A673 (cell line): ENCODE measurements around the gene DOCK6. TPM values are rescaled to one million over a fixed set of nuclear protein-coding genes. Genes with fewer than 3 reads are reported as not detected.

Experiments used
- BruUV-seq: library from RNA; stranded (reverse); fragments of 400-500 nt; replicated peaks from 2 replicates; lab custom pipeline; 2021; lab: Mats Ljungman, UMichigan
- CTCF ChIA-PET: fragments of 300-600 bp; sonication (Branson Sonifier 250); formaldehyde crosslinking; loops from one replicate; lab custom pipeline; 2022; ENCODE audit warnings: antibody characterized with exemption; lab: Charles Lee
- POLR2A ChIA-PET: fragments of 300-600 bp; sonication (Branson Sonifier 250); formaldehyde crosslinking; loops from one replicate; lab custom pipeline; 2022; ENCODE audit warnings: antibody characterized with exemption; ENCODE audit not compliant: low non-redundant PET; lab: Charles Lee
- DNase-seq: peaks from one replicate; pipeline ENCODE4 v3.0.0-alpha.2; 2015; ENCODE audit warnings: low spot score
- H3K27ac ChIP-seq: fragments of 200-600 bp; sonication (generic); 2 replicates; pipeline ENCODE4 v1.5.1; 2016; ENCODE audit warnings: mixed run types, low read depth, mild to moderate bottlenecking, mixed read lengths, antibody characterized with exemption, low read length; ENCODE audit not compliant: poor library complexity, severe bottlenecking
- H3K27me3 ChIP-seq: fragments of 200-600 bp; sonication (generic); replicated peaks from 2 replicates; pipeline ENCODE4 v1.6.1; 2017; ENCODE audit warnings: mixed run types, low read depth, mild to moderate bottlenecking, mixed read lengths, antibody characterized with exemption, low read length; ENCODE audit not compliant: insufficient read depth, poor library complexity
- H3K36me3 ChIP-seq: fragments of 200-600 bp; sonication (generic); 2 replicates; pipeline ENCODE4 v1.6.1; 2016; ENCODE audit warnings: mixed run types, mild to moderate bottlenecking, mixed read lengths, antibody characterized with exemption, low read length; ENCODE audit not compliant: insufficient read depth, poor library complexity, severe bottlenecking
- H3K4me1 ChIP-seq: fragments of 200-600 bp; sonication (generic); 2 replicates; pipeline ENCODE4 v1.6.1; 2017; ENCODE audit warnings: mixed run types, mild to moderate bottlenecking, mixed read lengths, antibody characterized with exemption, low read length; ENCODE audit not compliant: insufficient read depth, poor library complexity, severe bottlenecking
- H3K4me3 ChIP-seq: fragments of 200-600 bp; sonication (generic); 2 replicates; pipeline ENCODE4 v1.5.1; 2016; ENCODE audit warnings: low read depth, mixed run types, mild to moderate bottlenecking, mixed read lengths, low read length; ENCODE audit not compliant: poor library complexity, severe bottlenecking
- H3K9me3 ChIP-seq: fragments of 200-600 bp; sonication (generic); 2 replicates; pipeline ENCODE4 v1.6.1; 2016; ENCODE audit warnings: mixed run types, low read depth, mild to moderate bottlenecking, mixed read lengths, antibody characterized with exemption, low read length; ENCODE audit not compliant: poor library complexity, severe bottlenecking
- EZH2 ChIP-seq: fragments of 200-600 bp; sonication (generic); IDR thresholded peaks from 2 replicates; pipeline ENCODE4 v1.6.1; 2017; ENCODE audit warnings: borderline replicate concordance, low read depth, mild to moderate bottlenecking, mixed read lengths, antibody characterized with exemption, low read length; ENCODE audit not compliant: poor library complexity, severe bottlenecking
- intact Hi-C: fragments of 100-400 bp; cut with micrococcal nuclease; formaldehyde crosslinking; loops from one replicate; pipeline ENCODE4 v1.10.0; 2022; ENCODE audit not compliant: unreplicated experiment
- total RNA-seq: library from RNA; stranded (reverse); gene quantifications from 2 replicates; pipeline ENCODE4 v1.2.3, GENCODE V29; 2021
- TF ChIP-seq, protein P1 (sequence below): fragments of 300-800, 200-600 bp; sonication (generic); conservative IDR thresholded peaks from 2 replicates; pipeline ENCODE4 v1.5.1; 2017; ENCODE audit warnings: low read depth, mild to moderate bottlenecking, antibody characterized with exemption, low read length, moderate library complexity, mixed read lengths

Gene DOCK6
- total RNA-seq, 1 experiment from 2014 or later, result 15.6 TPM

DNA sequence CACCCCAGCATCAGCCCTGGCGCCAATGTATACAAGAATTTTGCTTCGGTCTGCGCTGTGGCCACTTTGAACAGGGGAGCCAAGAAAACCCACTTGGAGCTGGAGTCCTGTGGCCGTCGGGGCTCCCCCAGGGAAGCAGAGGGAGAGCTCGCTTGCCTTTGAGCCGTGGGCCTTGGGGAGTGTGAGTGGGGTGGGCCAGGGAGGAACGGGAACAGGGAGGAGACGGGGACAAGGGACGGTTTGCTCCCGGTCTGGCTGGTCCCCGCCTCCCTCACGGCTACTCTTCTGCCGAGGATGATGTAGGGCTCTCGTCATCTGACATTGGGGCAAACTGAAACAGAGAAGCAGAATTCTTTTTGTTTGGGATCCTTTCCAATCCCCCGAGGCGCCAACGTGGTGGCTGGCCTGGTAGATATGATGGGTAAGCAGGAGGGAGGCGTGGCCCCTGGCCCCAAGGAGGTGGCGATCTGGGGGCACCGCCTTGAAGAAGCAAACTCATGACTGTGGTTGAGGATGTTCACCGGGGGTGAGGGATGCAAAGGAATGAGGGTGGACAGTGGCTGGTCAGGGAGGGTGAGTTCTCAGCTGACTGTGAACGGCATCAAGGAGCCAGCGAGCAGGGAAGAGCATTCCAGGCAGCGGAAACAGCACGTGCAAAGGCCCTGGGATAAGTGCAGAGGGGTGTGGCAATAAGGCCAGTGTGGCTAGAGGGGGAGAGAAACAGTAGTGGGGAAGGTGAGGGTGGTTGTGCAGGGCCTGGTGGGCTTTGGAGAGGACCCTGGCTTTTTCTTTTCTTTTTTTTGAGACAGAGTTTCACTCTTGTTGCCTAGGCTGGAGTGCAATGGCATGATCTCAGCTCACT is 95.8 kb downstream of the DOCK6 start:
- no peaks in the 10 kb centered on the region for H3K9me3 ChIP-seq
- ChIA-PET CTCF (no interaction called here), POLR2A (no interaction called here)
- H3K27ac ChIP-seq, result no peak overlapping the region
- TF ChIP-seq, protein P1, sequence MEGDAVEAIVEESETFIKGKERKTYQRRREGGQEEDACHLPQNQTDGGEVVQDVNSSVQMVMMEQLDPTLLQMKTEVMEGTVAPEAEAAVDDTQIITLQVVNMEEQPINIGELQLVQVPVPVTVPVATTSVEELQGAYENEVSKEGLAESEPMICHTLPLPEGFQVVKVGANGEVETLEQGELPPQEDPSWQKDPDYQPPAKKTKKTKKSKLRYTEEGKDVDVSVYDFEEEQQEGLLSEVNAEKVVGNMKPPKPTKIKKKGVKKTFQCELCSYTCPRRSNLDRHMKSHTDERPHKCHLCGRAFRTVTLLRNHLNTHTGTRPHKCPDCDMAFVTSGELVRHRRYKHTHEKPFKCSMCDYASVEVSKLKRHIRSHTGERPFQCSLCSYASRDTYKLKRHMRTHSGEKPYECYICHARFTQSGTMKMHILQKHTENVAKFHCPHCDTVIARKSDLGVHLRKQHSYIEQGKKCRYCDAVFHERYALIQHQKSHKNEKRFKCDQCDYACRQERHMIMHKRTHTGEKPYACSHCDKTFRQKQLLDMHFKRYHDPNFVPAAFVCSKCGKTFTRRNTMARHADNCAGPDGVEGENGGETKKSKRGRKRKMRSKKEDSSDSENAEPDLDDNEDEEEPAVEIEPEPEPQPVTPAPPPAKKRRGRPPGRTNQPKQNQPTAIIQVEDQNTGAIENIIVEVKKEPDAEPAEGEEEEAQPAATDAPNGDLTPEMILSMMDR, result no peak
- no peak for TF ChIP-seq EZH2
- H3K27me3 ChIP-seq, result no peaks in the 10 kb centered on the region
- BruUV-seq, result no TSS peak
- no peak overlapping the region for H3K4me3 ChIP-seq
- H3K4me1 ChIP-seq, result no peaks in the 10 kb centered on the region
- intact Hi-C loops, result no loop called here
- DNase-seq, result no peak
- H3K36me3 ChIP-seq, result peaks cover 25% of the 10 kb centered on the region

DNA sequence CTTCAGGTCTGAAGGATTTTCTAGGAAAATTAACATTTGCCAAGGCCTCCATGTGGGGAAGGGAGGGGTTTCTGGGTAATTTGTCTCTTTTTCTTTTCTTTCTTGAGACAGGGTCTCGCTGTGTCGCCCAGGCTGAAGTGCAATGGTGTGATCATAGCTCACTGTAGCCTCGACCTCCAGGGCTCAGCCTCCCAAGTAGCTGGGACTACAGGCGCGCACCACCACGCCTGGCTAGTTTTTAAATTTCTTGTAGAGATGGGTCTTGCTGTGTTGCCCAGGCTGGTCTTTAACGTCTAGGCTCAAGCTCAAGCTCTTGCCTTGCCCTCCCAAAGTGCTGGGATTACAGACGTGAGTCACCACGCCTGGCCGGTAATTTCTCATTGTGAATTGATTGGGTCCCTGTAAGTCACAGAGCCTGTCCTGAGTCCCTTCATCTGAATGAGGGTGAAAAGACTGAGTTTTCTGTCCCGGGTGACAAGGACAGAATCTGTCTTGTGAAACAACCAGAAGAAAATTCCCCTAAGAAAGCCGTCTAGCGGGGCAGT is 96.8 kb downstream of the DOCK6 start:
- TF ChIP-seq, protein P1, result no peak
- TF ChIP-seq EZH2, result no peak
- Histone ChIP-seq H3K4me3 (no peak overlapping the region), H3K36me3 (peaks cover 19% of the 10 kb centered on the region), H3K27ac (peak overlapping the region; percentile 22), H3K9me3 (peaks cover under 1% of the 10 kb centered on the region), H3K4me1 (no peaks in the 10 kb centered on the region), H3K27me3 (no peaks in the 10 kb centered on the region)
- no TSS peak for BruUV-seq
- POLR2A ChIA-PET, result no interaction called here
- CTCF ChIA-PET, result no interaction called here
- no peak for DNase-seq
- intact Hi-C loops, result no loop called here

DNA sequence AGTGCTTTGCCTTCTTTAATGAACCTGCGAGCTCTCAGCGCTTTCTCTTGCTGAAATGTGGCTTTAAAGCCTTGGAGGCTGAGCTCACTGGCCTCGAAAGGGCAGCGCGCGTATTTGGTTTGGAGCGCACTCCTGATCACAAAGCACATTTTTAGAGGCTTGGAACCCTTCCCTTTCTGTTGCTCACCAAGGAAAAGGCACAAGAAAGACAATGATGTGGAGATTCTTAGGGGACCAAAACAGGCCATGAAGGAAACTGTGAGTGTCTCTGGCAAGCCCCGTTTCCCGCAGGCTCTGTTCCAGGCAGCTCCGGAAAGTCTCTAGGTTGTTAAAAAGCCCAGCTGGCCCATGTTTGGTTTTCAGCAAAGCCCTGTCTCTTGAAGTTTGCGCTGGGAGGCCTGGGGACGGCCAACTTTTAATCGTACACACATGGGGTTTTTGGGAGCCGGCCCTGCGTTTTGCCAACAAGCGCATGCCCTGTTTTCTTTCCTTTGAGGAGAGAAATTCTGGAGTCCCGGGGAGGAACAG is 97.4 kb downstream of the DOCK6 start:
- intact Hi-C loops, result no loop called here
- no peaks in the 10 kb centered on the region for H3K27me3 ChIP-seq
- peak overlapping the region; percentile 22 for H3K27ac ChIP-seq
- DNase-seq, result no peak
- H3K9me3 ChIP-seq, result peaks cover 5% of the 10 kb centered on the region
- H3K4me1 ChIP-seq, result no peaks in the 10 kb centered on the region
- no TSS peak for BruUV-seq
- POLR2A ChIA-PET, result no interaction called here
- peaks cover 13% of the 10 kb centered on the region for H3K36me3 ChIP-seq
- CTCF ChIA-PET, result no interaction called here
- H3K4me3 ChIP-seq, result no peak overlapping the region
- TF ChIP-seq, protein P1, result no peak
- no peak for TF ChIP-seq EZH2
